HG03460 (cell line): ENCODE data around the gene IL4R.
"Not testable (repeated sequence)": the region's sequence is repeated elsewhere in the genome, so short reads cannot be mapped to it uniquely, and the experiment has no call there.

Experiments
- ATAC-seq: cut with Tn5 transposase; IDR thresholded peaks from one replicate; pipeline ENCODE4 v1.9.1; 2021; ENCODE audit not compliant: unreplicated experiment

The IL4R gene

DNA sequence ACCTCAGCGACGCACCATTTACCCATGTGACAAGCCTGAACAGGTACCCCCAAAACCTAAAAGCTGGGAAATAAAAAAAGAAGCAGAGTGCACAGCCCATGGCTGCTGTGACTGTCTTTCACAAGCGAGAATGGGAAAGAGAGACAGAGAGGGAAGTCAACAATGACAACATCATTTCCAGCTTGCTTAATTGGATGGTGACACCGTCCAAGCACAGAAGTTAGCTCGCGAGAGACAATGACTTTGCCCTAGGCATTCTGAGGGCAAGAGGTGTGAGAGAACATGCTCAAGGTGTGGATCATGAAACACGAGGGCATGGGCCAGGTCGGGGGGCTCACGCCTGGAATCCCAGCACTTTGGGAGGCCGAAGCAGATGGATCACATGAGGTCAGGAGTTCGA lies 25.9 kb upstream of the IL4R start:
- no peak for ATAC-seq

GRCh38 chr16:27288313-27288712 lies 25.5 kb upstream of the IL4R start:
- not testable (repeated sequence) for ATAC-seq

- no peak for ATAC-seq
Observed at GRCh38 chr16:27289669-27290068, 24.1 kb upstream of the IL4R start.

- no peak for ATAC-seq
Observed at GRCh38 chr16:27290562-27290961, 23.2 kb upstream of the IL4R start.

GRCh38 chr16:27291106-27291505 lies 22.7 kb upstream of the IL4R start:
- ATAC-seq: no peak

DNA sequence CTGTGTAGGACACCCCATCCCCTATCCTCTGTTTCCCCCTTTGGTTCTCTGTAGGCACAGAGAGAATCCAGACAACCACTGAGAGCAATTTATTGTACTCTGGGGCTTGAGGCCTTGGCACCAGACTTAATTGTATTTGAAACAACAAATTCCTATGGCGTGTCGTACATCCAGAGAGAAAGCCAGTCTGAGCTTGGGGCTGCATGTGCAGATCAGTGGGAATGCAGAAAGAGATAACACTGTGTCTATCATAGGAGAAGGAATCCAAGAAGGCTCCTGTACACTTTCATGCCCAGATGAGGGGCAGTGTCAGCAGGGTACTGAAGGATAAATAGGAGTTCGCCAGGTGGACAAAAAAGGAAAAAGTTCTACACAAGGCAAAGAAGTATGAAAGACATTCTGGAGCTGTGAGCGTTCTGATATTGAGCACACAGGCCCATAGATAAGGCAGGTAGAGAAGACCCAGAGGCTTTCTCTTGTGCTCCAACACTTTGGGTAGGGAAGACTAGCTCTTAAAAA lies 22.0 kb upstream of the IL4R start:
- no peak for ATAC-seq

- no peak for ATAC-seq
Observed at GRCh38 chr16:27293343-27293742, 20.4 kb upstream of the IL4R start.

DNA sequence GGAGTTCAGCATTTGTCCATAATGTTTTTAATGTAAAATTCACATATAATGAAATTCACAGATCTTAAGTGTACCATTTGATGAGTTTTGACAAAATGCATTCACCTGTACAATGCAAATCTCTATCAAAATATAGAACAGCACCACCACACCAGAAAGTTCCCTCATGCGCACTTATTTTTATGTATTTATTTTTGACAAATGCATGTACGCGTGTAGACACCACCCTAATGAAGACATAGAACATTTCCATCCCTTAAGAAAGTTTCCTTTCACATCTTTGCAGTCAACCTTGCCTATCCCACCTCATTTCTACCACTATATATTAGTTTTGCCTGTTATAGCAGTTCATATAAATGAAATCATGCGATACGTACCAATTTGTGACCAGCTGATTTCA lies 15.6 kb upstream of the IL4R start:
- ATAC-seq: no peak

DNA sequence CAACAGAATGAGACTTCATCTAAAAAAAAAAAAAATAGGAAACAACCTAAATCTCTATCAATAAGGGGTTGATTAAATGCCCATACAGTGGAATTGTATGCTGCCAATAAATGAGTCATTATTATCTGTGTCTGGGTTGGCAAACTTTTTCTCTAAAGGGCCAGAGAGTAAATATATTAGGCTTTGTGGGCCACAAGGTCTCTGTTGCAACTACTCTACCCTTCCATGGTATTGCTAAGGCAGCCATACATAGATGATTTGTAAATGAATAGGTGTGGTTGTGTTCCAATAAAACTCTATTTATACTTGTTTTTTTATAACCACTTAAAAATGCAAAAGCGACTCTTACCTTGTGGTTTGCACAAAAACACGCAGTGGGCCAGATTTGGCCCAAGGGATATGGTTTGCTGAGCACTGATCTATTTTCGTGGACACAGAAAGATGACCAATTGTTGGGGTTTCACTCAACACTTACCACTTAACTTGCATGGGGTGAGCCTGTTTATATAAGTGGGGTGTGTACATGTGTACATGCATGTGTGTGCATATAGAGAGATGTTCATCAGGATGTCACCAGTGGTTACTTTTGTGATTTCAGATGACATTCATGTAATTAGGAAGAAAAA lies 12.4 kb upstream of the IL4R start:
- no peak for ATAC-seq

DNA sequence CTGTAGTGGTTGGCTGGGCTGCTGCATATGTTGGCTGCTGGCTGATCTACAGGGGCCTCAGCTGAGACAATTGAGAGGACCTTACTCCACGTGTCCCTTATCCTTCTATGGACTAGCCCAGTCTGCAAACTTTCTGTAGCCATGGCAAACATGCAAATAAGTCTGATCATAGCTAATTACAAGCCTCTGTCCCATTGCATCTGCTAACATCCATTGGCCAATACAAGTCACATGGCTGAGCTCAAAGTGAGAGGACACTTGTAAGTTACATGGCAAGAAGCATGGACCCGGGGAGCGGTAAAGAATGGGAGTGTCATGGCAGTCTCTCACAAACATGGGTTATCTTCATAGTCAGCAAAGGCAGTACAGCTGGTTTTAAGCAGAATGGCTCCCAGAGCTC lies 11.6 kb upstream of the IL4R start:
- no peak for ATAC-seq

- ATAC-seq: no peak
Observed at GRCh38 chr16:27303256-27304100, 10.3 kb upstream of the IL4R start.

DNA sequence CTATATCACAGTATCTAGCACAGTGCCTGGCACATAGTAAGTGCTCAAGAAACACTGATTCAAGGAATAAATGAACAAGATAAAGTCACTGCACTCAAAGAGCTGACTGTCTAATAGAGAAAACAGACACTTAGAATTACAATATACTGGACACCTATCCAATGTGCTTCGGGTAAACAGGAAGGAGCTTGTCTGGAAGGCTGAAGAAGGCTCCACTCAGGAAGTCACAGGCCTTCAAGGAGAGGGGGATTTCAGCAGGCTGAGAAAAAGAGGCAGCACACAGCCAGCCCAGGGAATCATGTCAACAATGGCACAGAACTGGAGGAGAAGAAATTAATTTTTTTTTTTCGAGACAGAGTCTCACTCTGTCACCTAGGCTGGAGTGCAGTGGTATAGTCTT lies 9.7 kb upstream of the IL4R start:
- no peak for ATAC-seq

GRCh38 chr16:27304881-27305745 lies 8.7 kb upstream of the IL4R start:
- no peak for ATAC-seq

DNA sequence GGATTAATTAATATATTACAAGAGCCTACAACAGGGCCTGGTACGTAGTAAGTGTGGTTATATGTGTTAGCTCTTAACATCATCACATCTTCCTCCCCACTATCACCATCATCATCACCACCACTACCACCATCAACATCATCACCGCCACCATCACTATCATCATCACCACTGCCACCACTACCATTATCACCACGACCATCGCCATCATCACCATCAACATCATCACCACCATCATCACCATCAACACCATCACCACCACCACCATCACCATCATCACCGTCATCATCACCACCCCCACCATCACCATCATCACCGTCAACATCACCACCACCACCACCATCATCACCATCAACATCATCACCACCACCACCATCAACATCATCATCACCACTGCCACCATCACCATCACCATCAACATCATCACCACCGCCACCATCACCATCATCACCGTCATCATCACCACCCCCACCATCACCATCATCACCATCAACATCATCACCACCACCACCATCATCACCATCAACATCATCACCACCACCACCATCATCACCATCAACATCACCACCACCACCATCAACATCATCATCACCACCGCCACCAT lies 7.8 kb upstream of the IL4R start:
- ATAC-seq: no peak

DNA sequence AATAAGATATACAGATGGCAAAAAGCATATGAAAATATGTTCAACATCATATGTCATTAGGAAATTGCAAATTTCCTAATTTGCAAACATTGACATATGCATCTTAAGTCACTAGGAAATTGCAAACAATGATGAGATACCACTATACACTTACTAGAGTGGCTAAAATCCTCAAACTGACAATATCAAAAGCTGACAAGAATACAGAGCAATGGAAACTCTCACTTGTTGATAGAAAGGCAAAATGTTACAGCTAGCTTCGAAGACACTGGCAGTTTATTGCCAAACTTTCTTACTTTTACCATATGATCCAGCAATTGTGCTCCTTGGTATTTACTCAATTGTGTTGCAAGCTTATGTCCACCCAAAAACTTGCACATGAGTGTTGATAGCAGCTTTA lies 5.0 kb upstream of the IL4R start:
- no peak for ATAC-seq

GRCh38 chr16:27310576-27311447 lies 3.0 kb upstream of the IL4R start:
- ATAC-seq: no peak

DNA sequence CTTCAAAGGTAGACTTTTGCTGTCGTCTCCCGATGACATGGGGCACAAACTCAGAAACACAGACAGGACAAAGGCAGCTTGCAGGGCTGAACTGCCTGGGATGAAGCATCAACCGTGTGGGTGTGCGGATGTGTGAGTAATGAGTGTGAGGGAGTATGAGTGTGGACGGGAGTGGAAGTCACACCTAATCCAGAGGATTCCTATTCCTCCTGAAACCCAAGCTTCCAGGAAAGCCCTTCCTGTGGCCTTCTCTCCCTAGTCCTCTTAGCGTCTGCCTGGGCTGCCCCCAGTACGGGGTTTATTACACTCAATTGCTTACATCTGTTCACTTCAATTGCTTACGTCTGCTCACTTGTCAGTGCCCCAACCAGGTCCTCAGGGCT lies 2.3 kb upstream of the IL4R start:
- ATAC-seq: no peak

DNA sequence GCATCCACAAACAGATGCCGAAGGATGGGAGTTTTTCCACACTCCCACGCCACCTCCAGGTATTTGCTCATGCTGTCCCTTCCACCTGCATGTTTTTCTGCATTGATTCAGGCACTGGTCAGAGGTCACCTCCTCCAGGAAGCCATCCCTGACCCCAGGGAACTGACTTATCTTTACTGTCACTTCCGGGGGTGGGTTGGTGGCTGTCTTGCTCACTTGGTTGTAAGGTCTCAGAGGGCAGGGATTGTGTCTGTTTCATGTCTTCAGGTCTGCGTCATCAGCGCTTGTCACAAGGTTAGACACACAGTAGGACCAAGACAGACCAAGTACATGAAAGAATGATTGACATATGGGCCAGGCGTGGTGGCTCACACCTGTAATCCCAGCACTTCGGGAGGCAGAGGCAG lies 1.9 kb upstream of the IL4R start:
- no peak for ATAC-seq

DNA sequence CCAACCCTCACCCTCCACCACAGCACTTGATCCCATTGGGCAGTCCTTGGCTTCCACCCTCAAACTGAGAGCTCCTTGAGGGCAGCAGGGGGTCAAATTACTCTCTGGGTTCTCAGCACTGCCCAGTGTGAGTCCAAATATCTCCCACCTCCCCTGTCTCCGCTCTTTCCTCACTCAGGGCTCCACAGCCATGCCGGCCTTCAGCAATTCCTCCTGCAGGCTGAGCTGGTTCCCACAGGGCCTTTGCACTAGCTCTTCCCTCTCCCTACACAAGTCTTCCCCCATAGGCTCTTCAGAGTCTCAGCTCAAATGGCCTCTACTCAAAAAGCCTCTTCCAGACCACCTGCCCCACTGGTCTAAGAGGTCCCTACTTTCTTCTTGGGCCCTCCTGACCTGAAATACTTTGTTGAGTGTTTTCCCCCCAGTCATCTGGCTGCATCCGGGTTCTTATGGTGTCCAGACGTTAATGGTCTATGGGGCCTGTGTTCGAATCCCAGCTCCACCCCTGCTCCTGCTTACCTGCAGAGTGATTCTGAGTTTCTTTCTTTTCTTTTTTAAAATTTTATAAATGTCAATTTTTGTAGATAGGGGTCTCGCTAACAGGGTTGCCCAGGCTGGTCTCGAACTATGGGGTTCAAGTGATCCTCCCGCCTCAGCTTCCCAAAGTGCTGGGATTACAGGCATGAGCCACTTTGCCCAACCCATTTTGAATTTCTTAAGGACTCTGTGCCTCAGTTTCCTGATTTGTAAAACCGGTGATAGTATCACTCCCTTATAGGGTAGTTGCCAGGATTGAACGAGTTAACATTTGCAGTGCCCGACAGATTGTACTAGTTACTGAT lies 973 bp upstream of the IL4R start:
- ATAC-seq: no peak
